ENCODE data around the gene IDI1. TPM values are rescaled to one million over a fixed set of nuclear protein-coding genes. Genes with fewer than 3 reads are reported as not detected.

IDI1 gene
- total and polyA plus RNA-seq, 2 donors = 40.5 to 44.6 TPM

DNA sequence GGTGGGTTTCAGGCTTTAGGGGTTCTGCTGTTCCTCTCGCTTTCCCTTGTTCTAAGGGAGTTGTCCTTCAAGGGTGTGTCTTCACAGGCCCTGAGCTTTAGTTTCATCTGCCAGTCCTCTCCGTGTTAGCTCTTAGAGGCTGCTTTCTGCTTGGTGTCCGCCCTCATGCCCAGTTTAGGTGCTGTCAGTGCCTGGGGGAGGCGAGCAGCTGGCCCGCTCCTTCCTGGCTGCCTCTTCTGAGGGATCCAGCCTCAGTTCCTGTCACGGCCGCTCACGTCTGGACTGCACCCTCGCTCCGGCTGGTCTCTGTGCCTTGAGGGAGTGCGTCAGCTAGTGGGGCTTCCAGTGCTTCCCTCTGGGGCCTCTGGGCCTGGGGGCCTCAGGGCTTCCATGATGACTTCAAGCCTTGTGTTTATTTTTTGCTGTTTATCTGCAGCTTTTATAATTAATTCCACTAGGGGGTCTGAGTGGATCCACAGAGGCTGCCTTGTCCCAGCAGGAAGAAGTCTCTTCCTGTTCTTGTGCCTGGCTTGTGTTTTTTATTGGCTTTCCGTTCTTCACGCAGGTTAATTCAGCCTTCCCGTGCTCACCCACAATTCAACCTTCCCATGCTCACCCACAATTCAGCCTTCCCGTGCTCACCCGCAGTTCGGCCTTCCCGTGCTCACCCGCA is 40.2 kb upstream of the IDI1 start:
- Histone ChIP-seq H3K36me3 (ENCODE audit: control insufficient read depth in 2 of 2, insufficient read depth in 2 of 2, low read length in 1 of 2) (peaks cover 64 to 69% of the 10 kb centered on the region in 2 donors), H3K4me3 (ENCODE audit: low read length in 2 of 2) (no peak overlapping the region), H3K9me3 (ENCODE audit: control insufficient read depth in 2 of 2, insufficient read depth in 1 of 2, low read length in 1 of 2) (no peaks in the 10 kb centered on the region), H3K27ac (ENCODE audit: low read depth in 1 of 2, low read length in 1 of 2) (no peak overlapping the region), H3K27me3 (ENCODE audit: control insufficient read depth in 2 of 2, insufficient read depth in 1 of 2, low read length in 1 of 2) (no peaks in the 10 kb centered on the region), H3K4me1 (ENCODE audit: control insufficient read depth in 2 of 2, insufficient read depth in 2 of 2, low read length in 2 of 2) (no peaks in the 10 kb centered on the region)
- 95% methylated on average over 19 of the region's 19 CpGs for WGBS
- no peak for DNase-seq (ENCODE audit: low read depth in 6 of 9, low spot score in 9 of 9)

DNA sequence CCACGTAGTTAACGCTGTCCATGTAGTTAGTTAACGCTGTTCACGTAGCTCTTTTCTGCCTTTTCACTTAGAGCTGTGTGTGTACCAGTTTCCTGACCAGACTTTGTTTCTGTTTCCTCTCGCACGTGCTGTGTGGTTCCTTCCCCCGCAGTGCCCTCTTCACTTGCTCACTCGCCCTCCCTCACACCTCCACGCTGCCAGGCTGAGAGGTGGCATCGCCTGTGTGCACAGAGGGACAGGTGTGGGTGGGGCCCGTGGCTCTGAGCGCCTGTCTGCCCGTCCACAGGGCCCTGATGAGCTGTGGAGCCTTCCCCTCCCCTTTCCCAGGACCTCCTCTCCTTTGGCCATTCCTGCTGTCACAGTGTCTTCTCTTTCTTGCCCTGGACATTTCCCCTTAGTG is 37.9 kb upstream of the IDI1 start:
- DNase-seq (ENCODE audit: low read depth in 6 of 9, low spot score in 9 of 9) = no peak

DNA sequence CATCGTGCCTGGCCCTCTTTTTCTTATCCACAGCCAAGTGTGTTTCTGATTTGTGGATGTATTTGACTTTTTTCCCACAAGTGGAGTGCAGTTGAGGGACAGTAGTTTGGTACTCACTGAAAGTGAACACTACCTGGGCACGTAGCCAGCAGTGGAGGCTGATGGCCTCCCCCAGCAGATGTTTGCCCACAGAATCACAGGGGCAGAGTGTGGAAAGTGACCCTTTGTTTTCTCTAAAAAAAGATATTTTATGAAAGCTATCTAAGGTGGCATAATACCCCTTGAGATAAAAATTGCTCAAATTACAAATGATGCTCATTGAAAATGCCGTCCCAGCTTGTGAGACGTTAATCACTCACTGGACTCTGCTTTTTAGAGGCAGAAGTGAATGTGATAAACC is 36.3 kb upstream of the IDI1 start:
- H3K36me3 ChIP-seq (ENCODE audit: control insufficient read depth in 2 of 2, insufficient read depth in 2 of 2, low read length in 1 of 2) = peaks cover 62 to 67% of the 10 kb centered on the region in 2 donors
- no peak overlapping the region for H3K4me3 ChIP-seq (ENCODE audit: low read length in 2 of 2)
- DNase-seq (ENCODE audit: low read depth in 6 of 9, low spot score in 9 of 9) = no peak
- 85% methylated on average over 4 of the region's 4 CpGs for WGBS
- H3K9me3 ChIP-seq (ENCODE audit: control insufficient read depth in 2 of 2, insufficient read depth in 1 of 2, low read length in 1 of 2) = no peaks in the 10 kb centered on the region
- H3K27me3 ChIP-seq (ENCODE audit: control insufficient read depth in 2 of 2, insufficient read depth in 1 of 2, low read length in 1 of 2) = no peaks in the 10 kb centered on the region
- no peaks in the 10 kb centered on the region for H3K4me1 ChIP-seq (ENCODE audit: control insufficient read depth in 2 of 2, insufficient read depth in 2 of 2, low read length in 2 of 2)
- H3K27ac ChIP-seq (ENCODE audit: low read depth in 1 of 2, low read length in 1 of 2) = no peak overlapping the region

More for the DNA sequence above, 37.9 kb upstream of the IDI1 start:
- no peak overlapping the region for H3K27ac ChIP-seq (ENCODE audit: low read depth in 1 of 2, low read length in 1 of 2)
- H3K9me3 ChIP-seq (ENCODE audit: control insufficient read depth in 2 of 2, insufficient read depth in 1 of 2, low read length in 1 of 2) = no peaks in the 10 kb centered on the region
- peaks cover 69 to 77% of the 10 kb centered on the region in 2 donors for H3K36me3 ChIP-seq (ENCODE audit: control insufficient read depth in 2 of 2, insufficient read depth in 2 of 2, low read length in 1 of 2)
- WGBS = 72% methylated on average over 13 of the region's 13 CpGs
- H3K4me3 ChIP-seq (ENCODE audit: low read length in 2 of 2) = no peak overlapping the region
- no peaks in the 10 kb centered on the region for H3K4me1 ChIP-seq (ENCODE audit: control insufficient read depth in 2 of 2, insufficient read depth in 2 of 2, low read length in 2 of 2)
- H3K27me3 ChIP-seq (ENCODE audit: control insufficient read depth in 2 of 2, insufficient read depth in 1 of 2, low read length in 1 of 2) = no peaks in the 10 kb centered on the region

DNA sequence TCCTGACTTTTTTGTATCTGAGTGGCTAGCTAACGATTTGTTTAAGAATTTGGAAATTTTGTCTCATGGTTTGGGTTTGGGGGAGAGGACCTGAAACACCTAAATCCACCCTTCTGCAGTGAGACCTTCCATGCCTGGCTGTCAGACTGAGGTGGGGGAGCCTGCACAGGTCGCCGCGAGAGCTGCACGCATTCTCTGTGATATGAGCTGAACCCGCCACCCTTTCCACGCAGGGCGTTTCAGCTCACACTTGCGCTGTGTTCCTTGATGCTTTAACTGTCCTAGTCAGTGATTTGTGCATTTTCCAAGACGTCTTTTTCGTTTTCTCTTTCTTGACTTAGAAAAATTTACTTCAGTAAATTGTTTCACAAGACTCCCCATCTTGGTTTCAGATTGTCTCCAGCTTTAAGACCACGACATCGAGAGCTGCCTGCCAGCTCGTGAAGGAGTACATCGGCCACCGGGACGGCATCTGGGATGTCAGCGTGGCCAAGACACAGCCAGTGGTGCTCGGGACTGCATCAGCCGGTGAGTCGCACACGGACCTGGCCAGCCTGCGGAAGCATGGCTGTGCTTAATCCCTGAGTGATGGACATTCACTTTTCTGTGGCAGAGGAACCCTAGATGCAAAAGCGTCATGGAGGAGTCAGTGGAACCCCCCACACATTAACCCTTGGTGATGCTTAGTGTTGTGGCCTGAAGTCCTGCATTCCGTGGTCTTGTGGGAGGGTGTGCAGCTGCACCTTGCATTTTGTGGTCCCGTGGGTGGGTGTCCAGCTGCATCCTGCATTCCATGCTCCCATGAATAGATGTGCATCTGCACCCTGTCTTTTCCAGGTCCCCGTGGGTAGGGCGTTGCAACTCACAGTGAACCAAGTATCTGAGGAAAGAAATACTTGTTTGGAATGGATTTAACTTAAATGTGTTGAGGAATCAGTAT is 35.4 kb upstream of the IDI1 start:
- no peak for DNase-seq (ENCODE audit: low read depth in 6 of 9, low spot score in 9 of 9)
- Histone ChIP-seq H3K4me3 (ENCODE audit: low read length in 2 of 2) (no peak overlapping the region), H3K9me3 (ENCODE audit: control insufficient read depth in 2 of 2, insufficient read depth in 1 of 2, low read length in 1 of 2) (no peaks in the 10 kb centered on the region), H3K27me3 (ENCODE audit: control insufficient read depth in 2 of 2, insufficient read depth in 1 of 2, low read length in 1 of 2) (no peaks in the 10 kb centered on the region), H3K36me3 (ENCODE audit: control insufficient read depth in 2 of 2, insufficient read depth in 2 of 2, low read length in 1 of 2) (peaks cover 58 to 69% of the 10 kb centered on the region in 2 donors), H3K4me1 (ENCODE audit: control insufficient read depth in 2 of 2, insufficient read depth in 2 of 2, low read length in 2 of 2) (no peaks in the 10 kb centered on the region), H3K27ac (ENCODE audit: low read depth in 1 of 2, low read length in 1 of 2) (no peak overlapping the region)
- WGBS = 98% methylated on average over 28 of the region's 28 CpGs

DNA sequence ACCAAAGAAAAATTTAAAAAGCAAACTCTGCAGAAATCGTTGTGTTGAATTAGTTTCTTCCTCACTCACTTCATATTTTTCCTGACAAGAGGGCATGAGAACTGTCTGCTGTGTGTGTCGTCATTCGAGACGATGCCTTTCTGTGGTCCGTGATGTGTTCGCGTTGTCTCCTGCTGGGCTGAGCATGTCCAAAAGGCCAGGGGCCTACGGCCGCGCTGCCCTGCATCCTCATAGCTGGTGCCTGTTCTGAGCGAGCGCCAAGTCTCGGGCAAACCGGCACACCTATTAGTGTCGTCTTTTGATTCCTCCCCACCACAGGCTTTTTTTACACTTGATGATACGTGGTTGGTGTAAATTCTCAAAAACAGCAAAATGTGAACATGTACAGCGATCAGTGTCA is 34.7 kb upstream of the IDI1 start:
- Histone ChIP-seq H3K27me3 (ENCODE audit: control insufficient read depth in 2 of 2, insufficient read depth in 1 of 2, low read length in 1 of 2) (no peaks in the 10 kb centered on the region), H3K36me3 (ENCODE audit: control insufficient read depth in 2 of 2, insufficient read depth in 2 of 2, low read length in 1 of 2) (peaks cover 51 to 66% of the 10 kb centered on the region in 2 donors), H3K4me1 (ENCODE audit: control insufficient read depth in 2 of 2, insufficient read depth in 2 of 2, low read length in 2 of 2) (no peaks in the 10 kb centered on the region), H3K27ac (ENCODE audit: low read depth in 1 of 2, low read length in 1 of 2) (no peak overlapping the region), H3K9me3 (ENCODE audit: control insufficient read depth in 2 of 2, insufficient read depth in 1 of 2, low read length in 1 of 2) (no peaks in the 10 kb centered on the region), H3K4me3 (ENCODE audit: low read length in 2 of 2) (no peak overlapping the region)
- 98% methylated on average over 17 of the region's 17 CpGs for WGBS
- DNase-seq (ENCODE audit: low read depth in 6 of 9, low spot score in 9 of 9) = no peak

DNA sequence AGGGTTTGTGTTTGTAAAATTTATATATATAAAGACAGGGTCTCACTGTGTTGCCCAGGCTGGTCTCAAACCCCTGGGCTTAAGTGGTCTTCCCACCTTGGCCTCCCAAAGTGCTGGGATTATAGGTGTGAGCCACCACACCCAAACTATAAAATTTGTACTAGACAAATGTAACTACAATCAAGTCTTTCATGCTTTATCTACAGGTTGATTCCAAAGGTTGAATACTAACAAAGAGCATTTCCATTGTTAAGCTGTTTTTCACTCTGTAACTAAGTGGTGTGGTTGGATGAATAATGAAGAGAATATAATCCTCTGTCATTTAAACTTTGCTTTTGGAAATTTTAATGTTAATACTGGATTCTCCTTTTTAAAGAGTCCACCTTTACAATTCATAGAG is 29.7 kb upstream of the IDI1 start:
- DNase-seq (ENCODE audit: low read depth in 6 of 9, low spot score in 9 of 9) = no peak
- no peaks in the 10 kb centered on the region for H3K9me3 ChIP-seq (ENCODE audit: control insufficient read depth in 2 of 2, insufficient read depth in 1 of 2, low read length in 1 of 2)
- H3K27ac ChIP-seq (ENCODE audit: low read depth in 1 of 2, low read length in 1 of 2) = no peak overlapping the region

DNA sequence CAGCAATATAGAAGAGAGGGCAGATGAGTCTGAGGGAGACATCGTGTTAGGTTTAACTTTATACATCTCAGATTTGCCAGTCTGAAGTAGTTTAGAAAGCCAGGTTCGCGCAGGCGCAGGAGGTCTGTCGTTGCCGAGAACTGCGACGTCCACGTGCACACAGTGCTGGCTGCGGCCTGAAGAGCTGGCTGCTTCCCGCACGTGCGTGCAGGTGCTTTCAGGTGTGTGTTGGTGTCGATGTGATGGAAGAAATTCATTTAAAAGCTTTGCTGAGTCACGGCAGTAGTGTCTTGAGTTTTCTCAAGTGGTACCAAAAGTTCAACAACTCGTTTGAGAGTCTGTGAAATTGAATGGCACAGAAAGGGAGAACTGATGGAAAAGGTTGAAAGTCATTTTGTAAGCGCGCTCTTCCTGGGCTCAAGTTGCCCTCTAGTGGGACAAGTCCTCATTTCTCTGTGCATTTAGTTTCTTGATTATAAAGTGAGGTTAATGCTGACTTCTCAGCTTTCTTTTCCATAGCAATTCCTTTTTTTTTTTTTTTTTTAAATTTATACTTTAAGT is 25.9 kb upstream of the IDI1 start:
- Histone ChIP-seq H3K27me3 (ENCODE audit: control insufficient read depth in 2 of 2, insufficient read depth in 1 of 2, low read length in 1 of 2) (no peaks in the 10 kb centered on the region), H3K36me3 (ENCODE audit: control insufficient read depth in 2 of 2, insufficient read depth in 2 of 2, low read length in 1 of 2) (peaks cover 30 to 37% of the 10 kb centered on the region in 2 donors), H3K4me3 (ENCODE audit: low read length in 2 of 2) (no peak overlapping the region), H3K4me1 (ENCODE audit: control insufficient read depth in 2 of 2, insufficient read depth in 2 of 2, low read length in 2 of 2) (no peaks in the 10 kb centered on the region), H3K9me3 (ENCODE audit: control insufficient read depth in 2 of 2, insufficient read depth in 1 of 2, low read length in 1 of 2) (no peaks in the 10 kb centered on the region), H3K27ac (ENCODE audit: low read depth in 1 of 2, low read length in 1 of 2) (no peak overlapping the region)
- peak in 1 of 9 donors; percentile 22 for DNase-seq (ENCODE audit: low read depth in 6 of 9, low spot score in 9 of 9)
- 96% methylated on average over 18 of the region's 18 CpGs for WGBS

More for the DNA sequence above, 29.7 kb upstream of the IDI1 start:
- no peaks in the 10 kb centered on the region for H3K27me3 ChIP-seq (ENCODE audit: control insufficient read depth in 2 of 2, insufficient read depth in 1 of 2, low read length in 1 of 2)
- H3K36me3 ChIP-seq (ENCODE audit: control insufficient read depth in 2 of 2, insufficient read depth in 2 of 2, low read length in 1 of 2) = peaks cover 28 to 39% of the 10 kb centered on the region in 2 donors
- H3K4me1 ChIP-seq (ENCODE audit: control insufficient read depth in 2 of 2, insufficient read depth in 2 of 2, low read length in 2 of 2) = no peaks in the 10 kb centered on the region
- no peak overlapping the region for H3K4me3 ChIP-seq (ENCODE audit: low read length in 2 of 2)

DNA sequence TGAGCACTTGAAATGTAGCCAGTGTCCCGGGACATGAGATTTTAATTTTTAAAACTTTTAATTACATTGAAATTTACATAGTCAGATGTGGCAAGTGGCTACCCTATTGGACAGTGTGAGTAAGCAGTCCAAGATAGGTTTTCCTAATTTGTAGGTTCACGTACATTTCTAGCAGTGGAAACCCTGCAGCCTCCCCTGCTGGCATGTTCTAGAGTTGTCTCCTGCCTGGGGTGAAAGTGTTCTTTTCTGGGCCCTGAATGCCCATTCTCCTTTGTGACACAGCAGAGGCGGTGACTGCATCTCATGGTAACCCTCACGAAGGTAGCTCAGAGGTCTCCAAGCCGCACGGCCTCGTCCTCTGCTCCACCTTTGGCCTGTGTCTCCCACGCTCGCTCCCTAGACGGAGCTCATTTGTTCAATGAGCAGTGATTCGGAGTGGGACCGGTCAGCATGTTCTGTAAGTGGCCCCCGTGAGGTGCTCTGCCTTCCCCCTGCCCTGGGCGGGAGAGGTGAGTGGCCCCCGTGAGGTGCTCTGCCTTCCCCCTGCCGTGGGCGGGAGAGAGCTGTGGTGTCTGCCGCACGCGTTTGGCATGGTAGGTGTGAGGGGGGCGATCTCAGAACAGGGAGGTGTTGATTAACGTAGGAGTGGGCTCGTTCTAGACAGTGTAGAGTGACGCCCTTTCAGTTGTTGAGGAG is 25.3 kb upstream of the IDI1 start:
- Histone ChIP-seq H3K27me3 (ENCODE audit: control insufficient read depth in 2 of 2, insufficient read depth in 1 of 2, low read length in 1 of 2) (no peaks in the 10 kb centered on the region), H3K4me1 (ENCODE audit: control insufficient read depth in 2 of 2, insufficient read depth in 2 of 2, low read length in 2 of 2) (no peaks in the 10 kb centered on the region), H3K36me3 (ENCODE audit: control insufficient read depth in 2 of 2, insufficient read depth in 2 of 2, low read length in 1 of 2) (peaks cover 29 to 33% of the 10 kb centered on the region in 2 donors), H3K4me3 (ENCODE audit: low read length in 2 of 2) (no peak overlapping the region), H3K27ac (ENCODE audit: low read depth in 1 of 2, low read length in 1 of 2) (no peak overlapping the region), H3K9me3 (ENCODE audit: control insufficient read depth in 2 of 2, insufficient read depth in 1 of 2, low read length in 1 of 2) (no peaks in the 10 kb centered on the region)
- DNase-seq (ENCODE audit: low read depth in 6 of 9, low spot score in 9 of 9) = no peak
- WGBS = 97% methylated on average over 24 of the region's 24 CpGs

Measured in thymus (tissue), 11 donors.